Mammary epithelial cell (primary cell): ENCODE results near the gene ERN1.

Experiments
- EZH2 ChIP-seq: IDR thresholded peaks from 2 replicates; pipeline ENCODE4 v1.6.1; 2012; ENCODE audit warnings: low read length, inconsistent platforms, borderline replicate concordance
- TF ChIP-seq, protein P1 (sequence below), 2 donors: IDR thresholded peaks in 1 of 2; conservative IDR thresholded peaks in 1 of 2; 2 replicates each; pipeline ENCODE4 v1.5.1; 2011 to 2012; ENCODE audit warnings: inconsistent platforms in 2 of 2, low read length in 2 of 2, mild to moderate bottlenecking in 2 of 2, control low read depth in 1 of 2, low read depth in 1 of 2; ENCODE audit not compliant: insufficient read depth in 1 of 2; ENCODE audit errors: extremely low read depth in 1 of 2

DNA sequence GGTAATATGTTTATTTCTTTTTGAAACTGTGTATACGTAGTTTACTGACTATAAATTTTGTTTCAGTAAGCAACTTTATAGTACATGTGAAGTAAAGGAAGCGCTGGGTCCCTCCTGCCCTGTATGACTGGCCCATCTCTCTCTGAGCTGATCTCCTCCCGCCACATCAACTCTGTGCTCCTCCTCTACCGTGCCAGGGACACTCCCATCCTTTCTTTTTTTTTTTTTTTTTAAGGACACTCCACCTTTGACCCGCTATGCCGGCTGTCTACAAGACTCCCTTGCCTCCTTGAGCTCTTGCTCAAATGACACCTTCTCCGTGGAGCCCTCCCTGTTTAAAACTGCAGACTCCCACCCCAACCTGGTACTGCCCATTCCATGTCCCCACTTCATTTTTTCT is 35.5 kb downstream of the ERN1 start:
- TF ChIP-seq, protein P1, sequence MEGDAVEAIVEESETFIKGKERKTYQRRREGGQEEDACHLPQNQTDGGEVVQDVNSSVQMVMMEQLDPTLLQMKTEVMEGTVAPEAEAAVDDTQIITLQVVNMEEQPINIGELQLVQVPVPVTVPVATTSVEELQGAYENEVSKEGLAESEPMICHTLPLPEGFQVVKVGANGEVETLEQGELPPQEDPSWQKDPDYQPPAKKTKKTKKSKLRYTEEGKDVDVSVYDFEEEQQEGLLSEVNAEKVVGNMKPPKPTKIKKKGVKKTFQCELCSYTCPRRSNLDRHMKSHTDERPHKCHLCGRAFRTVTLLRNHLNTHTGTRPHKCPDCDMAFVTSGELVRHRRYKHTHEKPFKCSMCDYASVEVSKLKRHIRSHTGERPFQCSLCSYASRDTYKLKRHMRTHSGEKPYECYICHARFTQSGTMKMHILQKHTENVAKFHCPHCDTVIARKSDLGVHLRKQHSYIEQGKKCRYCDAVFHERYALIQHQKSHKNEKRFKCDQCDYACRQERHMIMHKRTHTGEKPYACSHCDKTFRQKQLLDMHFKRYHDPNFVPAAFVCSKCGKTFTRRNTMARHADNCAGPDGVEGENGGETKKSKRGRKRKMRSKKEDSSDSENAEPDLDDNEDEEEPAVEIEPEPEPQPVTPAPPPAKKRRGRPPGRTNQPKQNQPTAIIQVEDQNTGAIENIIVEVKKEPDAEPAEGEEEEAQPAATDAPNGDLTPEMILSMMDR (conservative IDR thresholded peaks at IDR 0.05 in 1 of 2, IDR thresholded peaks at IDR 0.05 in 1 of 2; ENCODE audit: extremely low read depth in 1 of 2, insufficient read depth in 1 of 2, low read depth in 1 of 2, low read length in 2 of 2), result no peak
- no peak for TF ChIP-seq EZH2
